IPS-18c (cell line): ENCODE data around the gene NAT14.
"Not testable (repeated sequence)": the region's sequence is repeated elsewhere in the genome, so short reads cannot be mapped to it uniquely, and the experiment has no call there.

ENCODE experiments used
- H3K4me3 ChIP-seq: 2 replicates; pipeline ENCODE4 v1.7.0; 2013; ENCODE audit warnings: low read depth, mild to moderate bottlenecking, low read length, moderate library complexity; ENCODE audit not compliant: insufficient read depth
- H3K9me3 ChIP-seq: one replicate; pipeline ENCODE4 v1.6.1; 2013; ENCODE audit warnings: mild to moderate bottlenecking, low read length, moderate library complexity; ENCODE audit not compliant: control insufficient read depth, insufficient read depth

Gene NAT14, protein sequence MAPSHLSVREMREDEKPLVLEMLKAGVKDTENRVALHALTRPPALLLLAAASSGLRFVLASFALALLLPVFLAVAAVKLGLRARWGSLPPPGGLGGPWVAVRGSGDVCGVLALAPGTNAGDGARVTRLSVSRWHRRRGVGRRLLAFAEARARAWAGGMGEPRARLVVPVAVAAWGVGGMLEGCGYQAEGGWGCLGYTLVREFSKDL

DNA sequence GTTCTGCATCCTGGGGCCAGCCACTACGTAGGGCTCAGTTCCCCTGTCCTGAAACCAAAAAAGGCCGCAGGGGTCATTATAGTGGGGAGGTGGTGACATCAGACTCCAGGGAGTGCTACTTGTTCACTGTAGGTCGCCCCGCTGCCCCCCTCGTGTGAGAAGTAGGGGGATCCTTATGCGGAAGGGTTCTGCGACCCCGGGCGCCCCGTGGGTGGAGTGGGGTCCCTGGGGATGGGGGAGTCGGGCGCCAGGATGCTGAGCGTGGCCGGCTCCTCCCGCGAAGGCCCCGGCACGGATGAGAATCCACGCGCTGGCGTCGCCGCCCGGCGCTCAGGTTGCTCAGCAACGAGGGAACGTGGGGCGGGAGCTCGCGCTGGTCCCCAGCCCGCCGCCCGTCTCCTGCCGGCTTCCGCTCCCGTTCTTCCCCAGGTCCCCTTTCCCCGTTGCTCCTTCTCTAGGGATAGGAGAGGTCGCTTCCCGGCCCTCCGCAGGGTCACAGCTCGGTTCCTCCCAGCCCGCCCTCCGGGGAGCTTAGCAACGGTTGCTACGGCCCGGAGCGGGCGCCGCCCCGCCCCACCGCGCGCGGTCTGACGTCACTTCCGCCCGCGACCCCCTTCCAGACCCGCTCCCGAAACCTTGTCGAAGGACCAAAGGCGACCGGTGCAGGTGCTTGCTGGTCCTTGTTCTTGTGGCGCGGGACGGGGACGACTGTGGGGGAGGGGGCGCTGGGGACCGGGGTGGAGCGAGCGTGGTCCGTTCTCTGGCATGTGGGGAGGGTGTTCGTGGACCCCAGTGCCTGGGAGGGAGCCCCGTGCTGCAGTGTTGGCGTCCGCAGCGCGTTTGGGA is at the start of gene NAT14:
NAT14 (plus strand) TSS at position 596 of the 846 bp plus-strand sequence. CDS start 521 bp downstream, outside the sequence.
- H3K9me3 ChIP-seq = no peaks in the 10 kb centered on the region
- peak within 1 kb of the TSS; percentile 83 for H3K4me3 ChIP-seq

DNA sequence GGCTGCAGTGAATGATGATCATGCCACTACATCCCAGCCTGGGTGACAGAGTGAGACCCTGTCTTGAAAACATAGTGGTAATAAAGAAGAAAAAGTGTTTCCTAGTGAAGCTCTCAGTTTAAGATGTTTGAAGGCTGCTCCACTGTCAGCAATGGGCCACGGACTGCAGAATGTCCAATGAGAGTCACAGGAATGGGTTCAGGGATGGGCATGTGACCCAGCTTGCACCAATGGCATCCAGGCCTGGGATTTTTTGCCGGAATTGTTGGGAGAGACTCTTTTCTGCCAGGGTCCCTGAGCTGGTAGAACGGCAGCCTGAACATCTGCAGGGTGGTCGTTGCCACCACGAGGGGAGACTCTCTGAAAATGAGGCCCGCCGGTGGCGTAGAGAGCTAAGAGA is 48.1 kb upstream of the NAT14 start:
- H3K4me3 ChIP-seq = no peak overlapping the region
- H3K9me3 ChIP-seq = peaks cover 2% of the 10 kb centered on the region

DNA sequence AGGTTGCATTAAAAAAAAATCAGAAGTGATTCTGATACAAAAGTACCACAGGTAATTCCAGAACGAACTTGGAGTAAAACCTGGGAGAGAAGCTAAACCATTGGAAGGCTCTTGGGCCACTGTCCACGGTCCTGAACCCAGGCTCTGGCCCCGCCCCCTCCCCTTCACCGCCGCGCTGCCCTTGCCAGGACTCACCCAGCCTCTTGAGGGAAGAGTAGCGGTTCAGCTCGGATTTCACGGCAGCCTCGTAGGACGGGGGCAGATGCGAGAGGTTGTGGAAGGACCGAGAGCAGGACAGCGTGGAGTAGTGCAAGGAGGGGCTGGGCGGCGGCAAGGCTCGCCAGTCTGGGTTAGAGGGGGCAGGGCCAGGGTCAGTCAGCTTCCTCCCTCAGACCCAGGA is 47.6 kb upstream of the NAT14 start:
- H3K9me3 ChIP-seq = peaks cover 2% of the 10 kb centered on the region
- H3K4me3 ChIP-seq = no peak overlapping the region; the same call in 1 of the 2 replicates

DNA sequence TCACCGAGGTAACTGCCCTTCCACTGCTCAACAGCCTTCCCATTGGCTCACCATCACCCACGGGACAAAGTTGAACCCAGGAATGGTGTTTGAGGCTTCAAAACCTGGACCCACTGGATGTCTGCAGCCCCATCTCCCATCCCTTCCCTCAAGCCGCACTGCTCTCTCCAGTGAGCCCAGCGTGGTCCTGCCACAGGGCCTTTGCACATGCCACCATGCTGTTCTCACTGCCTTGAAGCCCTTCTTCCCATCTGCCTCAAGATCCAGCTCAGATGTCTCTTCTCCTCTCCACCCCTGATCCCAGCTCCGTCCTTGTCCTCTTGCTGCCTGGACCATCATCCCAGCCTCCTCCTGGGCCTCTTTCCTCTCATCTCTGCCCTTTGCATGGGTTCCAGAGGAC is 45.9 kb upstream of the NAT14 start:
- H3K4me3 ChIP-seq = no peak overlapping the region

DNA sequence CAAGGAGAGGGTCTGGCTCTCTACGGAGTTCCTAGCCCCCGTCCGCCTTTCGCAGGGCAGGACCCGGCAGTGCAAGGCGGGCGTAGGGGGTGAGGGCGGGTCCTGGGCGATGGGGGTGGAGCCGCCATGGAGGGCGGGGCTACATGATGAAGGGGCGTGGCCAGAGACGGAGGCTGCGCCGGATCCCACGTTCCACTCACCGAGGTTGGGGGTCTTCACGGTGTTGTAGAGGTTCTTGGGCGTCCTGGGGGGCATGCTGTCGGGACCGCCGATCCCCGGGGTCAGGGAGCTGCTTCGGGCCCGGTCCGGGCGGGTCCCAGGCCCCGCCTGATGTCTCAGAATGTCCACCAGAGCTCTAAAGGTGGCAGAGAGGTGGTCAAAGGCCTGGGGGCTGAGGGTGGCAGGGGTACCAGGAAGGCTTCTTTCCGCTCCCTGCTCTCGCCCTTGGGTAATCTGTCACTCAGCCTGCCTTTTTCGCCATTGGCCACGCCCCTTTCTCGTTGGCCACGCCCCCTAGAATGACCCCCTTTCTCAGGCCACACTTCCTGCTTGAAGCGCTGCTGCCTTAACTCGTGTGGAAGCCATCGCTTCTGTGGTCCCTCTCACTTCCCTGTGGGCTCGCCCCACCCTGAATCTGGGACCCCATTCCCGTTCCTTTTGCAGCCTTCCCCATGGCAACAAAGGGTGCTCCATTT is 44.4 kb upstream of the NAT14 start:
- Histone ChIP-seq H3K9me3 (no peaks in the 10 kb centered on the region), H3K4me3 (peak overlapping the region; percentile 72)

More for the DNA sequence above, 45.9 kb upstream of the NAT14 start:
- H3K9me3 ChIP-seq = no peaks in the 10 kb centered on the region

DNA sequence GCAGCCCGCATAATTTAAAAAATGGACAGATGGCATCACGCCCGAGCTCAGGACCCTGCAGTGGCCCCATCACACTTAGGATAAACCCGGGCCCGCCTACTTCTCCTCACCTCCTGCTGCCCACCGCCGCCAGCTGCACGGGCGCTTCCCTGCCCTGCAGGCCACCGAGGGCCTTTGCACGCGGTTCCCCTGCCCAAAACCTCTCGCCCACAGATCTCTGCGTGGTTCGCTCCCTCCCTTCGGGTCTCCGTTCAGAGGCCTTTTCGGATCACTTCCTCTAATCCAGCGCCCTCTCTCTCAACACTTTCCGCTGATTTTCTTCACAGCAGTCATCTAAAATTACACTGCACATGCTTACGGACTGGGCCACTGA is 43.7 kb upstream of the NAT14 start:
- no peaks in the 10 kb centered on the region for H3K9me3 ChIP-seq
- H3K4me3 ChIP-seq = peak overlapping the region; percentile 72

DNA sequence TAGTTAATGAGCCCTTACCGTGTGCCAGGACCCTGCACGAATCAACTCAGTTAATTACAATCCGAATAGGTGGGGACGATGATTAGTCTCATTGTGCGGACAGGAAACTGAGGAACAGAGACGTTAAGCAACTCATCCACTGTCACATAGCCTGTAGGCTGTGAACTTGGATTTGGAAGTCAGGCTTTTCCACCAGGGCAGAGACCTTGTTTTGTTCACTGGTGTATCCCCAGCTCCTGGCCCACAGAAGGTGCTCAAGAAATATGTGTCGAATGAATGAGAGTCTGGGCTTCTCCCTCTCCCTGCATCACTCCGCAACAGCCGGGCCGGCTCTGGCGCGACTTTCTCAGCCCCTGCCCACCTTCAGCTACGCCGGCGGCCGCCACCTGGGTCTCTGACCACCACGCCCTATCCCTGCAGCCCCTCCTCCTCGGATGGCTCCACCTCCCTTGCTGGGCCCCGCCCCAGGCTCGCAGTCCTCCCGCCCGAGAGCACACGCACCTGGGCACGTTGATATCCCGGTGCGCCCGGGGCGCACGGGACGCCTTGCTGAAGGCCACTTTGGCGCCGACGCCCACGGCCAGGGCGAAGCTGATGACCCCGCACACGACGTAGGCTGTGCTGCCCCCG is 43.2 kb upstream of the NAT14 start:
- Histone ChIP-seq H3K9me3 (no peaks in the 10 kb centered on the region), H3K4me3 (peak overlapping the region; percentile 72)

DNA sequence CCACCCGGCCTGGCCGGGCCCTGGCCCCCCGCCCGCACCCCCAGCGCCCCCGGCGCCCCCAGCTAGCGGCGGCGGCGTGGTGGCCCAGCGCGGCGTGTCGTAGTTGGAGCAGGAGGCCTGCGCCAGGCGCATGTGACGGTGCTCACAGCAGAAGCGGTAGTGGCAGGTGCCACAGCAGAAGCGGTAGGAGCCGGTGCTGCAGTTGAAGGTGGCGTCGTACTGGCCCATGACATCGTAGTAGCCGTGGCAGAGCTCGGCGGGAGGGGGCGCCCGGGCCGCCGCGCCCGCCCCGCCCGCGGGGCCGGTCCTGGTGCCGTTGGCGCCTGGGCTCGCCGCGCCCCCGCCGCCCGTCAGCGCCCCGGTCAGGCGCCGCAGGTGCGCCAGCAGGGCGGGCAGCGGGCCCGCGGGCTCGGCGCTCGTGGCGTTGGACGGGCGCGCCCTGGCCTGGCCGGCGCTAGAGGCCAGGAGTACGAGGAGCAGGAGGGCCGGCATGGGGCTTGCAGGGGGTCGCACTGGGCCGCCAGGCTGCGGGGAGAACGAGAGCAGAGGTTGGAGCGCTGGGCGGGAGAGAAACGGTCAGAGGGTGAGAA is 42.5 kb upstream of the NAT14 start:
- H3K4me3 ChIP-seq = peak overlapping the region; percentile 36
- no peaks in the 10 kb centered on the region for H3K9me3 ChIP-seq

DNA sequence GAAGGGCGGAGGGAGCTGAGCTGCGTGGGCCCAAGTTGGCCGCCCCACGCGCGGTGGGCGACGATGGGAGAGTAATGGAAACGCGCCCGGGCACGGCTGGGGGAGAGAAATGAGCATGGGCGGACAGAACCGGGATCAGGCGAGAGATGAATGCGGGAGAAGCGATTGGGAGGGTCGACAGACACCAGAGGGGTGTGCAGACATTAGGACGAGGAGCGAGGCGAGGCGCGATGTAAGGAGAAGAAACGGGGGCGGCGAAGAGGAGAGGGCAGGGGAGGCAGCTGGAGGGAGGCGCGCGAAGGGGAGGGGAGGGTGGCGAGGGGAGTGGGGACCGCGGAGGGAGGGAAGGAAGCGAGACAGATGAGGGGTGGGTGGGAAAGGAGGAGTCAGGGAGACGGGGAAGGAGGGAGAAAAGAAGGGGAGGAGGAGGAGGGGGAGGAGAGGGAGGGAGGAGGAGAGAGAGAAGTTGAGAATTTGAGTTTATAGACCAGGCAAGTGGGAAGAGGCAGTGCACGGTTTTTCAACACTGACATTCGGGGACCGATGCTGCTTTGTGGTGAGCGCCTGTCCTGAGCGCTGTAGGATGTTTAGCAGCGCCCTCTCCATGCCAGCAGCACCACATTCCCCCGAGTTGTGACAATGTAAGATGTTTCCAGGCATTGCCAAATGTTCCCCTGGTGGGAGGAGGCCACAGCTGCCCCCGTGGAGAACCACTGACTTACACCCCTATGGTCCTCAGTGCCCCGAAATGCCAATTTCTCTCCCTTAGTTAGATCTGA is 41.8 kb upstream of the NAT14 start, which contains the start of gene SHISA7:
SHISA7 (minus strand) TSS at position 256 of the 779 bp plus-strand sequence. CDS start 437 bp downstream, outside the sequence.
- H3K4me3 ChIP-seq = peak within 1 kb of the TSS; percentile 36

DNA sequence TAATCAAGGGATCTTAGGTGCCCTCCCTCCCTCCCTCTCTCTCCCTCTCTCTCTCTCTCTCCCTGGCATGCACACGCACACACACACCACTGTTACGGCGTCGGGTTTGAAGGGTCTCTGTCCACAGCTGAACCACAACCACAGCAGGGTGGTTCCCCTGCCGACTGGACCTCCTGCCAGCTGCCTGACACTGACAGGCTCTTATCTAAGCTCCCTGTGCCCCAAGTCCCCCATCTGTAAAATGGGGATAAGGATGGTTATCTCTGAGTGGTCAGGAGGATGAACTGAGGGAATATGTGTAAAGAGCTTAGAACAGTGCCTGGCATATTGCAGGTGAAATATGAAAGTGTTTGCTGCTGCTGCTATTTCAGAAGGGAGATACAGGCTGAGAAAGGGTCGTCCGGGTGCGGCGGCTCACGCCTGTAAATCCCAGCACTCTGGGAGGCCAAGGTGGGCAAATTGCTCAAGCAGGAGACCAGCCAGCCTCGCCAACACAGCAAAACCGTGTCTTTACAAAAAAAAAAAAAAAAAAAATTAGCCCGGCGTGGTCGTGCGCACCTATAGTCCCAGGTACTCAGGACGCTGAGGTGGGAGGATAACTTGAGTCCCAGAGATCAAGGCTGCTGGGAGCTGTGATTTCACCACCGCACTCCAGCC is 41.0 kb upstream of the NAT14 start:
- H3K9me3 ChIP-seq = no peaks in the 10 kb centered on the region
- H3K4me3 ChIP-seq = no peak overlapping the region

More for the DNA sequence above, 41.8 kb upstream of the NAT14 start, which contains the start of gene SHISA7:
- no peaks in the 10 kb centered on the region for H3K9me3 ChIP-seq

DNA sequence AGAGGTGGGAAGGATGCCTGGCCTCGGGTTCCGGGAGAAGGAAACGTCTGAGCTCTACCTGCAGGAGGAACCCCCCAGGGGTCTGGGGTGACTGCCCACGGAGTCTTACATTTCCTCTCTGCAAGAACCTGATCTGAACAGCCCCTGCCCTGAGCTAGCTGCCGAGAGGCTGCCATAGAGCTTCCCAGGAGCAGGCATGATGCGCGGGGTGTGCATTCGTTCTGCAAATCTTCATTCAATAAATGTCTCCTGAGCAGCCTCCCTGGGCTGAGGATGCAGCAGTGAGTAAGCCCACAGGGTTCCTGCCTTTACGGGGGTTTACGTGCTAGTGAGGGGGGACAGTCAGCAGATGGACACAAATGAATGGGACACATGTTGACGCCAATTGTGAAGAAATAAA is 40.3 kb upstream of the NAT14 start:
- Histone ChIP-seq H3K4me3 (no peak overlapping the region), H3K9me3 (no peaks in the 10 kb centered on the region)

DNA sequence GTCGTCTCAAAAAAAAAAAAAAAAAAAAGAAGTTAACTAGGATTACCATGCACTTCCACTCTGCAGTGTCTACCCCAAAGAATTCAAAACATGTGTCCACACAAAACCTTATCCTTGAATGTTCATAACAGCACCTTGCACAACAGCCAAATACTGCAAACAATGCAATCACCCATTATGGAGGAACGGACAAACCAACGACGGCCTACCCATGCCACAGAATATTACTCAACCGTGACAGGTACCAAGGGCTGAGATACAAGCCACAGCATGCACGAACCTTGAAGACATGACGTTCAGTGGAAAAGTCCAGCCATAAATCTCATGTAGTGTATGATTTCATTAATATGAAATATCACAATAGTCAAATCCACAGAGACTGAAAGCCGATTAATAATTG is 38.9 kb upstream of the NAT14 start:
- Histone ChIP-seq H3K9me3 (no peaks in the 10 kb centered on the region), H3K4me3 (no peak overlapping the region)

DNA sequence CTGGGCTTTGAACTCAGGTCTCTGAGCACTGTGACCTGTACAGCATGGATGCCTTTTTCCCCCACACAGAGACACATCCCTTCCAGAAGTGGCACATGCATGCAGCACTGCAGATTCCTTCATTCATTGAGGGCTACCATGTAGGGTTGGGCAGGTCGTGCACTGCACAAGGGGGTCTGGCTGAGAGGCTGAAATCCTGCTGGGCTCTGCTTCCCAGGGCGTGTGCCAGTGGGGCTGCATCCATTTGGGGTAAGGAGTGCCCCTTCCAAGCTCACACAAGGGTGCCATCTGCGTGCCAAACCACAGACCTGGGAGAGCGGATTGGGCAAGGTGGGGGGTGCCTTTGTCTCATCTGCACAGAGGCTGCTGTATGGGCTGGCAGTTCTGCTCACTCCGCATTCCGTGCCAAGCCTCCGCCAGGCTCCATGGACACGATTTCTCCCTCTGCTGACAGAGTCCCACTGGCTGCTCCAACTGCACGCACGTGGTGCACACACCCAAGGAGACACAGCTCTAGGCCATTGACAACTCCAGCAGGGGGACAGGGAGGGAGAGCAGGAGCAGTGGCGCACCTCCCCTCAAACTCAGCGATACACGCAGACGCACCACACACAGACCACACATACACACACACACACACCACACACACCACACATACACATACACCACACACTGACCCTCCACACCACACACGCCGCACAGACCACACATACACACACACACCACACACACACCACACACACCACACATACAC is 37.4 kb upstream of the NAT14 start:
- H3K9me3 ChIP-seq = no peaks in the 10 kb centered on the region

DNA sequence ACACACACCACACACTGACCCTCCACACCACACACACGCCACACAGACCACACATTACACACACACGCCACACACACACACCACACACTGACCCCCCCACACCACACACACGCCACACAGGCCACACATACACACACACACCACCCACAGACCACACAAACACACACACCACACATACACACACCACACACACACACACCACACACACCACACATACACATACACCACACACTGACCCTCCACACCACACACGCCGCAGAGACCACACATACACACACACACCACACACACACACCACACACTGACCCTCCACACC is 36.9 kb upstream of the NAT14 start:
- not testable (repeated sequence) for H3K4me3 ChIP-seq, H3K9me3 ChIP-seq

More for the DNA sequence above, 37.4 kb upstream of the NAT14 start:
- no peak overlapping the region; the same call in 1 of the 2 replicates for H3K4me3 ChIP-seq

DNA sequence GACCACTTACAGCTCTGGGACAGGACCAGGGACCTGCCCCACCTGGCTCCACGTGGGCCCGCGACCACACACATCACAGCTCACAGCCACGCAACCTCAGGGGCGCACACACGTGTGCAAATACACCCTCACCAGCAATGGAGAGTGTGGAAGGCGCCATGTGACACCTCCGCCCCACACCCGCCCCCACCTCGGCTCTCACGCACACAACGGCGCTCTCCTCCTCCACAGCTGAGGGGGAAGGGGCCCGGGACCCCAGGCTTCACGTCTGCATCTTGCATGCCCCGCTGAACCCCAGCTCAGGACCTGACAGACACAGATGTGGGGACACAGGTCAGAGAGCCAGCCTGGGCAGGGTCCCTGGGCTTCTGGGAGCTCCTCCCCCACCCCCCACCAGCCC is 35.5 kb upstream of the NAT14 start:
- Histone ChIP-seq H3K9me3 (no peaks in the 10 kb centered on the region), H3K4me3 (no peak overlapping the region)
